NCI-H524 treated with DMSO at 0.1 percent for 48 hours (cell line): ENCODE data around the gene EIF2AK3.
"Not testable (repeated sequence)": the region's sequence is repeated elsewhere in the genome, so short reads cannot be mapped to it uniquely, and the experiment has no call there.

Experiments used
- DNase-seq: peaks from one replicate; lab custom pipeline; 2025; lab: John Stamatoyannopoulos, UW

Gene EIF2AK3

GRCh38 chr2:88627055-88627855 is at the start of gene EIF2AK3:
Gene EIF2AK3, minus strand, starts transcription at chr2:88627464. Its CDS starts 190 bp downstream, at chr2:88627274.
- DNase-seq, result peak; percentile 98

DNA sequence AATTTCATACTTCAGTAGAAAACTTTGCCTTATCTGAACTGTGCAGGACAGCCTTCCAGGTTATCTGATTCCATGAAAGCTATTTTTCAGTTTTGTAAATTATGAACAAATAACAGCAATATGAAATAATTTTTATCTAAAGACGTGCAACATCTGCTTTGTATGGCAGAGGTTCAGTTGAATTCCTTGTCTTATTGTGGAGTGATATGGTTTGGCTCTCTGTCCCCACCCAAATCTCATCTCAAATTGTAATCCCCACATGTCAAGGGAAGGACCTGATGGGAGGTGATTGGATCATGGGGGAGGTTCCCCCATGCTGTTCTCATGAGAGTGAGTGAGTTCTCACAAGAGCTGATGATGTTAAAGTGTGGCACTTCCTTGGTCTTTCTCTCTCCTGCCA is 46.1 kb upstream of the EIF2AK3 start:
- DNase-seq, result no peak

DNA sequence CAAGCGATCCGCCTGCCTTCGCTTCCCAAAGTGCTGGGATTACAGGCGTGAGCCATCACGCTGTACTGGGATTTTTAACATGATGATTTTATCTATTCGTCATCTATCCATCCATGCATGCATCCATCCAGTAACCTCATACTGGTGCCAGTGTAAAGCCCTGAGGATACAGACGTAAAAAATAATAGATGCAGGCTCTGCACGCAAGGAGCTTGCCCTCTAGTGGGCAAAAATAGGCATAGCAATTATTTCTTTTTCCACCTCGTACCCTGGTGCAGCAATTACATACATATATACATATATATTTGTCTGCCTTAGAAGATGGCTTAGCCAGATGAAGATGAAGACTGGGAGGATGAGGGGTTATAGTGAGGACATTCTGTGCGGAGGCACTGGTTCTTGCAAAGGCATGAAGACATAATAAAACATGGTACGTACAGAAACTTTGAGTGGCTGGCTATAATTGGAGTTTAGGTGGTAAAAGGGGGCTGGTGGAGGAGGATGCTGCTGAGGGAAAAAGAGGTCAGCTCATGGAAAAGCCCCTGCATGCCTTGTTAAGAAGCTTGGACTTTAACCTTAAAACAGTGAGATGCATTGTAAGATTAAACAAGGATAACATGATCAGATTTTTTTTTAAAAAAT is 44.6 kb upstream of the EIF2AK3 start:
- DNase-seq, result no peak

DNA sequence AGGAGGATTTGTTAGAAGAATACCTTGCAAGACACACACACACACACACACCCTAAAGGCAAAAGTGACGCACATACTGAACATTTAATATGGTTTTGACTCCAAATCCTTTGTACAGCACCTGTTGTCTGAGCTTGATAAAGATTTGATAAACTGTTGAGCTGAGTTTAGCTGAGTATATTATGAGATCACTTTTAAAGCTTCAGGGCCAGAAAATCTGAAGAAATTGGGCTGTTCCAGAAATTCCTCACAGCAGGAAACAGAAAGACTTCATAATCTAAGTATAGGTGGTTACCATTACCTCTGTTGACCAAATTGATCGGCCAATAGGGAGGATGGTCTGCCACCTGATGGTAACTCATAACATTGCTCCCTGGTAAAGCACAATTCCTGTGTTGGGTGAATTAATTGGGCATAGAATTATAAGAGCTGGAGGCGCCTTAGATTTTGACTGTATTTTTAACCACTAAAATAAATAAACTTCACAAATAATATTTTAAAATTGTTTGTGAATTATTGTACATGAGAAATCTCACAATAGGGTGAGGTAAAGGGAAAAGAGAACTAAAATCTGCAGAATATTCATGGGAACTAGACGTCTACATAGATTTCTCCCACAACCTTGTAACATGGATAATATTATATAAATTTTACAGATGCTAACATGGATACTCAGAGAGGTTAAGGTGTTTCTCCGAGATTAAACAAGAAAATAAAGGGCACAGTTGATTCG is 42.4 kb upstream of the EIF2AK3 start:
- DNase-seq, result no peak

- no peak for DNase-seq
These were observed 41.6 kb upstream of the EIF2AK3 start for GRCh38 chr2:88668862-88669261.

- no peak for DNase-seq
These were observed 40.0 kb upstream of the EIF2AK3 start for GRCh38 chr2:88667219-88667618.

GRCh38 chr2:88666576-88666975 is 39.3 kb upstream of the EIF2AK3 start:
- DNase-seq, result no peak

- no peak for DNase-seq
These were observed 33.4 kb upstream of the EIF2AK3 start for GRCh38 chr2:88660622-88661021.

DNA sequence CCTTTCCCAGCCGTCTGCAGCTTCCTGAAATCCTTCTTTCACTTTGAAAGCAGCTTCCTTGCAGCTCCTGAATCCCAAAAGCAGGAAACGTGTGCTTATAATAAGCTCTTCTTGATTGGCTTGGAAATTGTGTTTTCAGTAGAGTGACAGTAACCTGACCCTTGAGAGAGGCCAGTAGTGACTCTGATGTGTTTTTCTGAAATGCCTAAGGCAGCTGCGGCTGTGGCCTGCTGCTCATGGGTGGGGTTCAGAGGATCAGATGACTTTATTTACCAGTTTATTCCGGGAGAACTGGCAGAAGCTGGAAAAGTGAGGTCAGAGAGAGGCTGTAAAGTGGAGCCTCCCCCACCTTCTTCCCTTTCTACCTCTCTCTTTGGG is 32.3 kb upstream of the EIF2AK3 start:
- DNase-seq, result no peak

- DNase-seq, result no peak
These were observed 31.7 kb upstream of the EIF2AK3 start for GRCh38 chr2:88658881-88659537.

DNA sequence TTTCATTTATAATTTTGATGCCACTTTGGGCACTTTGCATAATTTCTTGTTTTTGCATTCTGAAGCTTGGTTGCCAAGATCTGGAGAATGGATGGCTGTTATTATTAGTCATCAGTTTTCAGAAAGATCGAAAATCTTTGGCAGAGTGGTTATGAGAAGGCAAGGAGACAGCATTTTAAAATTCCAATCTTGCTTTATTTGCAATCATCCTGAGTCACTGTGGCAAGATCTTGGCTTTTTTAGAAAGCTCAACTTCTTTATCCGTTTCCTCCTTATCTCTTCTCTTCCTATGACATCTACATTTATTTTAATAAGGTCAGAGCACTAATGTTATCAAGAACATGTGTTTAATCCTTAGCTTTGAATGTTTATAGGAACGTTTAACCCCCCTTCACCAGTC is 31.1 kb upstream of the EIF2AK3 start:
- no peak for DNase-seq

DNA sequence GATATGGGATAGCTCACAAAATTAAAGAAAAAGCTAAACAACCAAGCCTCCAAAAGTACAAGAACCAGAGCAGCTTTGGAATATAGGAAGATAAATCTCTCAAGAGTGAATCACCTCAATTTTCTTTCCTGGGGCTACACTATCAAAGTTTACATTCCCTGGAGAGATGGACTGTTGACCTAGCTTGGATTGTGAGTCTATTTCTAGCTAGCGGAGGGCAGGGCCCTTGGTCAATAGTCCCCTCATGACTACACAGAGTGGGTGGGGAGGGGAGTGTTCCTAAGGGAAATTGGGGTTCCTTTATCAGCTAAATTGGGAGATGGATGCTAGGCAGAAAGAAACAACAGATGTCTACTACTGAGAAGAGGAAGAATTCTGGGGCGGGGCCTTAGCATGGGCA is 29.9 kb upstream of the EIF2AK3 start:
- DNase-seq, result no peak

DNA sequence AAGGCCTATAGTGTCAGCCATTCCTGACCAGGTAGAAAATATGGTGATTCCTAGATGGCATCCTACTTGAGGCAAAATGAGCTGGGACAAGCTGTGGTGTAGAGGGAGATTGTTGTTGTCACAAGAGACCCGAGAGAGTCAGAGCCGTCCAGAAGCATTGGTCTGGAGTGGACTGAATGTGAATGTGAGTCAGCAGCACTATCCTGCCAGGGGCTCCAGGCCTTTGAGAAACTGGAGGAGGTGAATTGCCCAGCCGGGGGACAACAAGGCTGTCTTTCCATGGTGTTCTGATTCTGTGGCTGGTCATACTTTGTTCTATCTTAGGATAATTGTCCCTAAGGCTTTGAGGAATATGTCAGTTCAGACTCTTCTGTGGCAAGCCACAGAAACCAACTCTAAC is 29.4 kb upstream of the EIF2AK3 start:
- DNase-seq, result no peak

GRCh38 chr2:88654714-88655113 is 27.4 kb upstream of the EIF2AK3 start:
- no peak for DNase-seq

- no peak for DNase-seq
These were observed 24.4 kb upstream of the EIF2AK3 start for GRCh38 chr2:88651646-88652045.

GRCh38 chr2:88645291-88645882 is 18.1 kb upstream of the EIF2AK3 start:
- not testable (repeated sequence) for DNase-seq

GRCh38 chr2:88642278-88642677 is 15.0 kb upstream of the EIF2AK3 start:
- no peak for DNase-seq

DNA sequence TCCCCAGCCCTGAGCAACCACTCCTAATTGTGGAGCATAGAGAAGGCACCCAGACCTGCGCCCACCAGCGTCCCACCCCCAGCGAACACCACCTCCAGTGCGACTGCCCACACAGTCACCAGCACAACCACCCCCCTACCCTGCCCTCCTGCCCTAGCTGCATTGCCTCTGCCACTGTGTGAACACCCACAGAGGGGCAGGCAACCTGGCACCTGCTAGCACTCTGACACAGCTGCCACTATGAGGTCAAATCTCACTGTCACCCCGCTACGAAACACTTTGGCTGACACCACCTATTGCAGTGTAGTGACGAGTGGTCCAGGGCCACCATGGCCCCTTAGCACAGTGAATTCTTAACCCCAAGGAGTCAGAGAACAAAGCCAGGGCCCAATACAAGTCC is 14.1 kb upstream of the EIF2AK3 start:
- DNase-seq, result no peak

DNA sequence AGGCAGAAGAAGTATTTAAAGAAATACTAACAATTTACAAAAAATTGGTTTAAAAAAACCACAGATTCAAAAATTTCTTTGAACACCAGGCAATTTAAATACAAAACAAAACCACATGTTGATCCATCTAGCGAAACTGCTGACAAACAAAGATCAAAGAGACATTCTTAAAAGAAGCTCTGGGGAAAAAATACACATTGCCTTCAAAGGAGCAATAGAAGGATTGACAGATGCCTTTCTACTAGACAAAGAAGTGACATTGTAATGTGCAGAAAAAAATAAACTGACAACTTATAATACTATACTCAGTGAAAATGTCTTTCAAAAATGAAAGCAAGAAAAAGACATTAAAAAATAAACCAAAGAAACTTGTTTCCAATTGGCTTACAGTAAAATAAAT is 12.6 kb upstream of the EIF2AK3 start:
- DNase-seq, result no peak

DNA sequence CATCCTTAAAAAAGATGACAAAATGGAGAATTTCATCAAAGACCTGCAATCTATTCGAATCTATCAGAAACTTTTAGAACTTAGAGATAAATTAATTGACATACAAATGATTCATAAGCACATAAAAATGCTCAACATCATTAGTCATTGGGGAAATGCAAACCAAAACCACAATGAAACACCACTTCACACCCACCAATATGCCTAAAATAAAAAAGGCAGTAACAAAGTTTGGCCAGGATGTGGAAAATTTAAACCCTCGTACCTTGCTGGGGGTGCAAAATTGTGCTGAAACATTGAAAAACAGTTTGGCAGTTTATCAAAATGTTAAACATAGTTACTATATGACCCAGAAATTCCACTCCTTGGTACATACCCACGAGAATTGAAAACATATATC is 11.5 kb upstream of the EIF2AK3 start:
- no peak for DNase-seq

- DNase-seq, result no peak
These were observed 10.9 kb upstream of the EIF2AK3 start for GRCh38 chr2:88638123-88638650.

DNA sequence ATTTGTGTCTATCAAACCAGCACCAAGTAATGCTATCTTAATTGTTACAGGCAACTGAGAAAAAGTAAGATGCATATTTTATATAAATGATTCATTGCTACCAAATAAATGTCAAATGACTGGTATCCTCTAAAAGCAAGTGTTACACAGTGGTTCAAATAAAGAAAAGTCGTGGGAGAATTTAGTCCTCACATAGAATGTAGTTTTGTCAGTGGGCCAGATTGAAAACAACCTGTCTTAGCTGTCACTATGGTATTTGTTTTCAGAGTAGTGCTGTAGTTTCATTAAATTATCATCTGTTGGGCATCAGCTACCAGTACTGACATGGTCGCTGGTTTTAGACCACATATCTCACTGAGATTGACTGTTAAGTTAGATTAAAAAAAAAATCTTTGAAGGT is 10.2 kb upstream of the EIF2AK3 start:
- DNase-seq, result no peak
